ENCODE results near the gene PPP1R13B.
A peak's percentile ranks its signal among the peaks of the same experiment; 100 is the strongest.
"Not testable (repeated sequence)": the region's sequence is repeated elsewhere in the genome, so short reads cannot be mapped to it uniquely, and the experiment has no call there.

Gene PPP1R13B

GRCh38 chr14:103858063-103858781 is 10.8 kb upstream of the PPP1R13B start:
- peak; percentile 6 for DNase-seq (ENCODE audit: low spot score)

GRCh38 chr14:103857256-103857655 is 9.9 kb upstream of the PPP1R13B start:
- DNase-seq (ENCODE audit: low spot score) = no peak

DNA sequence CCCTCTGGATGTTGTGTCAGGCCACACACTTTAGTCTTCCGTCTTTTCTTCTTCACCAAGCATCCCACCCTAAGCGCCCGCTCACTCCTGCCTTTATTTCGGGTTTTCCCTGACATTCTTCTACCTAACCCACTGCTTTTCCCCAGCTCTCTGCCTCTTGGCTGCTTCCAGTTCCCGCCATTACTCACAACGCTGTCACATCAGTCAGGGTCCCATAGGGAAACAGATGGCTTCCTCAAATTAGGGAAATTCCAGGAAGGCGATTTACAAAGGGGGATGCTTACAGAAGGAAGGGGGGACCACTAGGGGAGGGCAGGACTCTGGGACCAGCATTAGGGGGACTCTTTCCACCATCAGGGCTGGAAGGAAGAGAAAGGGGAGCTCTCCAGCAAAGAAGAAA is 9.2 kb upstream of the PPP1R13B start:
- no peak for DNase-seq (ENCODE audit: low spot score)

DNA sequence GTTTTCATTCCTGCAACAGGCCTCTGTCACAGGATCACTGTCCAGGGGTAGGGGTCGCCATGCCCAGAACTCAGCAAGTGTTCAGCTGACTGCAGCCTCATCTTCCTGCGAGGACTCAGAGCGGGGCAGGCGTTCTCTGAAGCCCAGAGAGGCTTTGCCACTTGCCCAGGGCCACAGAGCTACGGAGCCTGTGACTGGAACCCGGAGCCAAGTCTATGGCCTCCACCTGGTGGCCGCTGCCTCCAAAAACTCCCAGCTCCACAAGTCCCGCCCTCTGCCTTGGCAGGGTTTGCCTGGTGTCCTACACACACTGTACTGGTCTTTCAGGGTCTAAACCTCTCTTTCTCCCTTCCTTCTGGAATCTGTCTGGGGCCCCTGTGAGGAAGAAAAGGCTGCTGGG is 8.7 kb upstream of the PPP1R13B start:
- no peak for DNase-seq (ENCODE audit: low spot score)

DNA sequence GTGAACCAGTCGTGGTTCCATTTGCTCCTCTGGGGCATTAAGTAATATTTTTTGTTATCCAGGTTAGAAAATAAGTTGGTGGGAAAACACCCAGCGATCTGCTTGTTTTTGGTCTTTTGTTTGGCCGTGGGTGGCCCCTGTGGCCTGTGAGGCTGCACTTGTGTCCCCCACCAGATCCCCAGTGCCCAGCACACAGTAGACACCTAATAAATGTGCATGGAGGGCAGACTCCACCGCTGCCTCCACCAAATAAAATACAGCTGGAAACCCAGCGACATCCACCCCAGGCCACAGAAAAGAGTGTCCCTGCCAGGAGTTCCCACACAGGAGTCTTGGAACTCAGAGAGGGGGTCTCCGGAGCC is 8.3 kb upstream of the PPP1R13B start:
- DNase-seq (ENCODE audit: low spot score) = no peak

GRCh38 chr14:103854822-103855733 is 7.7 kb upstream of the PPP1R13B start:
- peak; percentile 7 for DNase-seq (ENCODE audit: low spot score)

DNA sequence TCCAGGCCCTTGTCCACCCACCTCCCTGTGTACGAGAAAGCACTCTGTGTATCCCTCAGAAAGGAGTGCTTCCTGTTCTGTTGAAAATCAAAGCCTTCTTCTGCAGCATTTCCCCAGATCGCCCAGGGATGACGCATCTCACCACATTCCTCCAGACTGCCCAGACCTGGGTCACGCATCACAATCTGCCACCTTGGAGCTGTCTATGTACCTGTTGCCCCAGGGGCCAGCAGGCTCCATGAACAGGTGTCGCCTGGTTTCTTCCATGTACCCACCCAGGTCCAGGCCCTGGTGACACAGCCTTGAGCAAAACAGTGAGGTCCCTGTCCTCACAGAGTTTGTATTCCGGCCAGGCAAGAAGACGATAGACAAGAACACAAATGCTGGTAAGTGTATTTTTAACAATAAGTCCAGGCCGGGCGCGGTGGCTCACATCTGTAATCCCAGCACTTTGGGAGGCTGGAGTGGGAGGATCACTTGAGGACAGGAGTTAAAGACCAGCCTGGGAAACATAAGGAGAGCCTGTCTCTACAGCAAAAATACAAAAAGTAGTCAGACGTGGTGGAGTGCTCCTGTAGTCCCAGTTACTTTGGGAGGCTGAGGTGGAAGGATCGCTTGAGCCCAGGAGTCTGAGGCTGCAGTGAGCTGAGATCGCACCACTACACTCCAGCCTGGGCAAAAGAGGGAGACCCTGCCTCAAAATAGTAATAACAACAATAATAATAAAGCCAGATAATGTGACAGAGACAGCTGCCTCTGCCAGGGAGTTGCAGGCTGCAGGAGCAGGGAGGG is 6.8 kb upstream of the PPP1R13B start:
- peak; percentile 8 for DNase-seq (ENCODE audit: low spot score)

DNA sequence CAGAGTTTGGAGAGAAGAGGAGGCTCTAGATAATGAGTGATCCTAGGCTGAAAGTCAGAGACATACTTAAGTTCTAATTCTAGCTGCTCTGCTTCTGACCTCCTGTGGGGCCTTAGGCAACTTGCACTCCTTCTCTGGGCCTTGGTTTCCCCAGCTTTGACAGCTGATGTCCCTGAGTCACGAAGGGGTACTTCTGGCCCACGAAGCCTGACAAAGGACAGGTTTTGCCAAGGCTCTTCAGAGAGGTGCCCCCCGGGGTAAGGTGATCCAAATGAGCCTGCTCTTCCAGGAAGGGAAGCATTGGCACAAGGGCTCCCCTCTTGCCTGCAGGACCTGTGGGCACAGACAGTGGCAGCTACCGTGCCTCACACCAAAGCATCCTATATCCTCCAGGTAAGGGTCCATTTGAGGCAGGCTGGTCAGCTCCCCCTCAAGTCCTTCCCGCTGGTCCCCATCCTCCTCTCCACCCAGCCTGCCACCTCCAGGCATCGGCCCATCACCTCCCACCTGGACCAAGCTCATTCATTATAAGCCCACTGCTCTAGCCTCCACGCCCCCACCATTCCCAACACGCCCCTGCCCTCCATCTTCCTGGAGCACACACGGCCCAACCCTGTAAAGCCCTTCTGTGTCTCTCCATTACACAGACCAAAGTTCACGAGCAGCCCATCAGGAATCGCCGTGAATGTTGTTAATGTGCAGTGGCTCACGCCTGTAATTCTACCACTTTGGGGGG is 1.9 kb upstream of the PPP1R13B start:
- no peak for DNase-seq (ENCODE audit: low spot score)

DNA sequence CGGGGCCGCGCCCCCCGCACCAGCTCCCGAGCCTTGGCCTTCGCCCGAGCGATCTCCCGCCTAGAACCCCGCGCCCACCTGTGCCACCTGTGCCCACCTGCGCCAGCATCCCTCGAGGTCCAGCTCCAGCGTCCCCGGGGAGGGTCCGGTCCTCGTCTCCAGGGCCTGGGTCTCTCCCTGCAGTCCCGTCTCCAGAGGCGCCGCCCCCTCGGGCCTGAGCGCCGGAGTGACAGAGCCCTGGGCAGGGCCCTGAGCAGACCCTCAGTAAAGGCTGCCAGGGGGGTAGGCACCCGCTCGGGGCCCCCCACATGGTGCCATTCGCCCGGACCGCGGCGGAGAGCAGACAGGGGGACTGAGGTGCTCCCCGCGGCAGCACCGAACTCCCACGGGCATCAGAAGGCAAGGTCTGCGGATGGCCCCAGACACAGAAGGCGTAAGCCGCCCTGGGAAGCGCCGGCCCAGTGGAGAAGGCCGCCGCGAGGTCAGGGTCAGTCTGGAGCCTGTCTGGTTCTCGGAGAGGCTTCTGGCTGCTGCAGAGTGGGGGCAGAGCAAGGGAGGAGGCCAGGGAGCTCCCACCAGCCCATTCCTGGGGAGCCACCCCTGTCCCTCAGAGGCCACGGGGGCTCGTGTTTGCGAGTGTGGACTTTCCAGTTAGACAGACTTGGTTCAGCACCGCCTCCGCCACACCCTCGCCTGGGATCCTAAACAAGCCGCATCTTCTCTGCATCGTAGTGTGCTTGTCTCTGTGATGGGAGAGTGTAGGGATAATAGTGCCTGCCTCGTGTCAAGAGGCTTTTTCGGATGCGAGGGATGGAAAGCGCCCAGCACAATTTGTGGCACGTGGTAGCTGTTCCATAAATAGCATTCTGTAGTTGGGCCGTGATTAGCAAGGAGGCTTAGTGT is 1.1 kb upstream of the PPP1R13B start:
- peak; percentile 27 for DNase-seq (ENCODE audit: low spot score)

DNA sequence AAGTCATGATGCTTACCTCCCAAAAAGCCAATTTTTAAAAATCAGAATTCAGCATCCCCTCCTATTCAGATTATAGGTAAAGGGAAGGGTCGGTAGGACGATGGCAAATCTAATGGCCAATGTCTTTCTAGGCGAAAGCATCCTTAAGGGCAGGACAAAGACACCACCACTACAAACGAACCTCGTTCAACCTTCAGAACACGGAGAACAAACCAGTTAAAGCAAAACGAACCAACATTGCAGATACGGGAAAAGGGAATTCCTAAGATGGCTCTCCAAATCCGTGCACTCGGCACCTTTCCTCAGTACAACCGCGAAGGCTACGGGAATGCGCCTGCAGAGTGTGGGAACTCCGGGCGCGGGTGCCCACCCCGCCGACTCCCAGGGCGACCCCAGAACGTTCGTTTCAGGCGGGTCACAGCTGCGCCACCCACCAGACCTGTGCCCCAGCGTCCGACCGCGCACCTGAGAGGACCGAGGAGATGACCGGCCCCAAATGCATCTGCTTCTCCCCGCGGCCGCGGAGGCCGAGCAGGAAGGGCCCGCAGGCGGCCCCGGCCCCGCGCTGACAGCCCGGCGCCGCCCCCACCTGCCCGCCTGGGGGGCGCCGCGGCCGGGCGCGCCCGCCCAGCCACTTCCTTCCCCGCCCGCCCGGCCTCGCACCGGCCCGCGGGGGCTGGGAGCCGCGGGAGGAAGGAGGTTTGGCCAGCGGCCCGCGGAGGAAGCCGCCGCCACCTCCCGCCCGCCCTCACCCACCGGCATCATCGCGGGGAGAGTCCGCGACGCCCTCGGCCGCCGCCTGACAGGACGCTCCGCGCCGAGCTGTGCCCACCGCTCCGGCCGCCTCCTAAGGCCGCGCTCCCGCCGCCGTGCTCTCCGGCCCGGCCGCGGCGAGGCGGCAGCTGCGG is 578 bp downstream of the PPP1R13B start:
- DNase-seq (ENCODE audit: low spot score) = peak; percentile 60

- DNase-seq (ENCODE audit: low spot score) = no peak
Observed at GRCh38 chr14:103846097-103846496, 1.3 kb downstream of the PPP1R13B start.

DNA sequence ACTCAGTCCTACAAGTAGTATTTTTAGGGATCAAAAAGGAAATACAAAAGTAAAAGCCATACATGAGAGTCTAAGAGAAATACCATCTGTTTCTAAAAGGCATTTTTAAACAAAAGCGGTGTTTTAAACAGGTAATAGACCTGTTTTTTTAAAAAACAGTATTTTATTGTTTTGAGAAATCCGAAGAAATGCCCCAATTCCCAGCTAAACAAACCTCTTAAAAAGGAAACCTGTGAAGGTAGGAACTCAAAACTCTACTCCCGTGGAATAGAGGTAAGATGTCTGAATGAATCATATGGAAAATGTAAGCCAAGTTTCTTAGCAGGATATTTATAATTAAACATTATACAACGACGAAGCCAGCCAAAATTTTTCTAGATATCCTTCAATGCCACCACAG is 2.0 kb downstream of the PPP1R13B start:
- no peak for DNase-seq (ENCODE audit: low spot score)

DNA sequence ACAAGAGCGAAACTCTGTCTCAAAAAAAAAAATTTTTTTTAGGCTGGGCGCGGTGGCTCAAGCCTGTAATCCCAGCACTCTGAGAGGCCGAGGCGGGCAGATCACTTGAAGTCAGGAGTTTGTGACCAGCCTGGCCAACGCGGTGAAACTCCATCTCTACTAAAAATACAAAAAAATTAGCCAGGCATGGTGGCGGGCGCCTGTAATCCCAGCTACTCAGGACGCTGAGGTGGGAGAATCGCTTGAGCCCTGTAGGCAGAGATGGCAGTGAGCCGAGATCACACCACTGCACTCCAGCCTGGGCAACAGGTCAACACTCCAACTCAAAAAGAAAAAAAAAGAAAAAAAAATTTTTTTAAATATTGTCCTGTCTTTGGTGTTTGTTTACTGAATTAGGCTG is 6.1 kb downstream of the PPP1R13B start:
- DNase-seq (ENCODE audit: low spot score) = not testable (repeated sequence)

DNA sequence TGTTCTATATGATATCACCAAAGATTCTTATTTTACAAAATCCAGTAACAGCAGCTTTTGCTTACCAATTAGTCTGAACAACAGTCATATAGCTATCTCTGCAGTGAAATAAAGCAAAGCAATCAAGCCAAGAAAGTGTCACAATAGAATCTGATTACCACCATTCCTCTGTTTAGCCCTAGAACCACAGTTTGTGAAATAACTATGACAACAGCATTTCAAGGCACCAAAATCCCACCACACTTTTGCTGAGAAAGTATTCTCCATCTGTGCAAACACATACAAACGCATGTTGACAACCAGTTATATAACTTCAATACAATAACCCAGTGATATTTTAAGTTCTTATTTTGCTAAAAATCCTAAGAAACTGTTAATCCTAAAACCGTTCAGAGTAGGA is 7.4 kb downstream of the PPP1R13B start:
- no peak for DNase-seq (ENCODE audit: low spot score)

GRCh38 chr14:103839579-103839978 is 7.8 kb downstream of the PPP1R13B start:
- DNase-seq (ENCODE audit: low spot score) = no peak

DNA sequence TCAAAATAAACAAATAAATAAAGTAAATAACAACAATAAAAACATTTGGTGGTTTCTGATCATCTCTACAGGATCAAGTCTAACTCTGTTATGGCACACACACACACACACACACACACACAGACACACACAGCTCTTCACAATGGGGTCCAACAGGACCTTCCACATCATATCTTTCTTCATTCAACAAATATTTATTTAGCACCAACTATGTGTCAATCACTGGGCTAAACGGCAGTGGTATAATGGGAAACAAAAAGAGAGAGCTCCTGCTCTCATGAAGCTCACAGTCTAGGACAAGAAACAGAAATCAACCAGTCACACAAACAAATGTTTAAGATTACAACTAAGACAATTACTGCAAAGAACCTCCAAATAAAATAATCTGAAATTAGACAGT is 9.3 kb downstream of the PPP1R13B start:
- no peak for DNase-seq (ENCODE audit: low spot score)

- DNase-seq (ENCODE audit: low spot score) = no peak
Observed at GRCh38 chr14:103836976-103837725, 10.2 kb downstream of the PPP1R13B start.

DNA sequence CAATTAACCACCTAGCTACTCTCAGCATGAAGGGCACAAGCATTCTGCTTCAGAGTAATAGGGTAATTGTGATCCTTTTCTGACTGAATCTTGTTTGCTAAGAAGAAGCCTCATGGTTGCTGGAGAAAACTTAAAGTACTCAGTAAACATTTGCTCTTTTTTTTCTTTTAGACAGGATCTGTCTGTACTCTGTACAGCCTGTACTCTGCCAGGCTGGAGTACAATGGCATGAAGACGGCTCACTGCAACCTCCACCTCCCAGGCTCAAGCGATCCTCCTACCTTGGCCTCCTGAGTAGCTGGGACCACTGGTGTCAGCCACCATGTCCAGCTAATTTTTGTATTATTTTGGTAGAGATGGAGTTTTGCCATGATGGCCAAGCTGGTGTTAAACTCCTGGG is 12.4 kb downstream of the PPP1R13B start:
- no peak for DNase-seq (ENCODE audit: low spot score)

DNA sequence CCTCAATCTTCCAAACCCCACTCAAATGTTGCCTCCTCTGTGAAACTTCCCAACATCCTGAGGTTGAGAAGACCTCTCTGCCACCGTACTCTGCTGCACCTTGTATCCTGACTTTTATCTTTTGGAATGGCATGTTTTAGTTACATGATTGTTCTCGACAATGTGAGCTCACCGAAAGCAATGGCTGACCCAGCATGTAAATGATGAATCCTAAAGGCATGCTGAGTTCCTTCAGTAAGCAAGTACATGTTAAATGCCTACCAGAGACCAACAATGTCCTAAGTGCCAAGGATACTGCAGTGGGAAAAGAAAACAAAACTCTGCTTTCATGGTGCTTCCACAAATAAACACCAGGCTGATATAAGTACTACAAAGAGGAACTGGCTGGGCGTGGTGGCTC is 13.7 kb downstream of the PPP1R13B start:
- no peak for DNase-seq (ENCODE audit: low spot score)

All from AG20443 (cell line).